Glutamatergic neuron (in vitro differentiated cells): Measurements from ENCODE around the gene XRCC1. TPM values are rescaled to one million over a fixed set of nuclear protein-coding genes. Genes with fewer than 3 reads are reported as not detected.
"Not testable (repeated sequence)": the region's sequence is repeated elsewhere in the genome, so short reads cannot be mapped to it uniquely, and the experiment has no call there.

ENCODE experiments used
- DNase-seq: peaks from one replicate; pipeline ENCODE4 v3.0.0; 2022
- H3K27ac Mint-ChIP-seq: one replicate; pipeline ENCODE4 v1.8.0; 2020; ENCODE audit warnings: mild to moderate bottlenecking, mixed read lengths, inconsistent platforms; ENCODE audit not compliant: unreplicated experiment
- H3K27me3 Mint-ChIP-seq: one replicate; pipeline ENCODE4 v1.8.0; 2020; ENCODE audit warnings: mild to moderate bottlenecking, moderate library complexity, mixed read lengths, inconsistent platforms; ENCODE audit not compliant: unreplicated experiment
- H3K36me3 Mint-ChIP-seq: one replicate; pipeline ENCODE4 v1.8.0; 2020; ENCODE audit warnings: mild to moderate bottlenecking, mixed read lengths, inconsistent platforms; ENCODE audit not compliant: unreplicated experiment
- H3K4me1 Mint-ChIP-seq: one replicate; pipeline ENCODE4 v1.8.0; 2020; ENCODE audit warnings: mild to moderate bottlenecking, low read depth, mixed read lengths, inconsistent platforms; ENCODE audit not compliant: unreplicated experiment
- H3K4me3 Mint-ChIP-seq: one replicate; pipeline ENCODE4 v1.8.0; 2020; ENCODE audit warnings: mild to moderate bottlenecking, mixed read lengths, inconsistent platforms; ENCODE audit not compliant: unreplicated experiment
- H3K9me3 Mint-ChIP-seq: one replicate; pipeline ENCODE4 v1.8.0; 2020; ENCODE audit warnings: mild to moderate bottlenecking, moderate library complexity, mixed read lengths, inconsistent platforms; ENCODE audit not compliant: unreplicated experiment
- CTCF ChIP-seq: fragments of 200-600 bp; sonication (generic); IDR thresholded peaks from one replicate; pipeline ENCODE4 v1.5.0; 2021; ENCODE audit not compliant: partially characterized antibody, unreplicated experiment
- total RNA-seq: library from RNA; stranded (reverse); fragmentation: NEBNext Ultra II Directional; extraction: Animal tissue kit (Norgen Biotek cat#: 25700); gene quantifications from one replicate; pipeline ENCODE4 v1.2.1, GENCODE V29; 2021; ENCODE audit not compliant: unreplicated experiment

XRCC1 gene
- total RNA-seq, 1 donor from 2014 or later, result 39.5 TPM

- no peak for DNase-seq
- H3K27me3 Mint-ChIP-seq, result peaks cover 9% of the 10 kb centered on the region
- no peak overlapping the region for H3K4me3 Mint-ChIP-seq
- TF ChIP-seq CTCF, result no peak
- peaks cover 2% of the 10 kb centered on the region for H3K9me3 Mint-ChIP-seq
- no peak overlapping the region for H3K27ac Mint-ChIP-seq
- no peaks in the 10 kb centered on the region for H3K4me1 Mint-ChIP-seq
- H3K36me3 Mint-ChIP-seq, result peaks cover 16% of the 10 kb centered on the region
These were observed 32.2 kb upstream of the XRCC1 start for GRCh38 chr19:43607238-43608205.

- Mint-ChIP-seq H3K27me3 (peaks cover 9% of the 10 kb centered on the region), H3K36me3 (peaks cover 8% of the 10 kb centered on the region), H3K9me3 (peaks cover 2% of the 10 kb centered on the region), H3K4me3 (no peak overlapping the region), H3K4me1 (no peaks in the 10 kb centered on the region), H3K27ac (peak overlapping the region; percentile 48)
- no peak for TF ChIP-seq CTCF
- DNase-seq, result no peak
These were observed 31.4 kb upstream of the XRCC1 start for GRCh38 chr19:43606569-43607229.

- H3K4me3 Mint-ChIP-seq, result no peak overlapping the region
- peaks cover 9% of the 10 kb centered on the region for H3K27me3 Mint-ChIP-seq
- no peak overlapping the region for H3K27ac Mint-ChIP-seq
- TF ChIP-seq CTCF, result no peak
- peaks cover 2% of the 10 kb centered on the region for H3K9me3 Mint-ChIP-seq
- H3K4me1 Mint-ChIP-seq, result no peaks in the 10 kb centered on the region
- peaks cover 7% of the 10 kb centered on the region for H3K36me3 Mint-ChIP-seq
- DNase-seq, result no peak
These were observed 30.7 kb upstream of the XRCC1 start for GRCh38 chr19:43605875-43606568.

- H3K27ac Mint-ChIP-seq, H3K27me3 Mint-ChIP-seq, H3K4me3 Mint-ChIP-seq, H3K36me3 Mint-ChIP-seq, DNase-seq, H3K4me1 Mint-ChIP-seq: not testable (repeated sequence)
- H3K9me3 Mint-ChIP-seq, result peaks cover 14% of the 10 kb centered on the region
These were observed 25.0 kb upstream of the XRCC1 start for GRCh38 chr19:43600326-43600725.

GRCh38 chr19:43599635-43600295 lies 24.4 kb upstream of the XRCC1 start:
- DNase-seq, result no peak
- no peak for TF ChIP-seq CTCF
- H3K27ac Mint-ChIP-seq, result no peak overlapping the region
- H3K4me1 Mint-ChIP-seq, result peaks cover 8% of the 10 kb centered on the region
- H3K27me3 Mint-ChIP-seq, result peaks cover 7% of the 10 kb centered on the region
- H3K9me3 Mint-ChIP-seq, result peaks cover 14% of the 10 kb centered on the region
- H3K4me3 Mint-ChIP-seq, result no peak overlapping the region
- no peaks in the 10 kb centered on the region for H3K36me3 Mint-ChIP-seq
